Colonic mucosa (tissue), 4 donors: ENCODE data around the gene RAPGEF5. TPM values are rescaled to one million over a fixed set of nuclear protein-coding genes. Genes with fewer than 3 reads are reported as not detected.

ENCODE experiments used
- DNase-seq: peaks from one replicate; pipeline ENCODE4 v3.0.0-alpha.2; 2020
- H3K27ac ChIP-seq: fragments of 200-600 bp; one replicate; pipeline ENCODE4 v1.8.0; 2021
- H3K27me3 ChIP-seq: fragments of 200-600 bp; one replicate; pipeline ENCODE4 v1.8.0; 2021
- H3K36me3 ChIP-seq: fragments of 200-600 bp; one replicate; pipeline ENCODE4 v1.8.0; 2021
- H3K4me1 ChIP-seq: fragments of 200-600 bp; one replicate; pipeline ENCODE4 v1.8.0; 2021; ENCODE audit warnings: mild to moderate bottlenecking
- H3K4me3 ChIP-seq: fragments of 200-600 bp; one replicate; pipeline ENCODE4 v1.8.0; 2021
- H3K9ac ChIP-seq, 2 donors: one replicate each; pipeline ENCODE4 v1.7.0; 2013; ENCODE audit warnings: control low read depth in 2 of 2, low read depth in 2 of 2, low read length in 2 of 2
- H3K9me3 ChIP-seq: fragments of 200-600 bp; one replicate; pipeline ENCODE4 v1.8.0; 2021
- CTCF ChIP-seq: fragments of 200-600 bp; IDR thresholded peaks from one replicate; pipeline ENCODE4 v1.8.0; 2022; ENCODE audit warnings: antibody characterized with exemption, mild to moderate bottlenecking
- intact Hi-C: fragments of 100-400 bp; cut with DNase I; formaldehyde crosslinking; loops from one replicate; pipeline ENCODE4 v1.14.1; 2022
- total RNA-seq, 2 donors: library from RNA; stranded (reverse); fragmentation: NEBNext Ultra II Directional in 1 of 2; extraction: Animal tissue kit (Norgen Biotek cat#: 25700) in 1 of 2; gene quantifications; one replicate each; pipeline ENCODE4 v1.2.1, GENCODE V29; 2021
- donor health status: healthy.
- donor health status: DM: no; HTN: no; CAD: no.
- donor health status: DM: no; HTN: no; CAD: no.

RAPGEF5 gene
- total RNA-seq, 2 donors from 2014 or later = 39.9 to 42.2 TPM

GRCh38 chr7:22339725-22340390 is 17.1 kb downstream of the RAPGEF5 start:
- Histone ChIP-seq H3K27me3 (no peaks in the 10 kb centered on the region), H3K9ac (no peak overlapping the region), H3K4me3 (no peak overlapping the region), H3K27ac (no peak overlapping the region), H3K4me1 (peaks cover 7% of the 10 kb centered on the region), H3K9me3 (no peaks in the 10 kb centered on the region), H3K36me3 (no peaks in the 10 kb centered on the region)
- no peak for TF ChIP-seq CTCF
- intact Hi-C loops = no loop called here
- DNase-seq = no peak

DNA sequence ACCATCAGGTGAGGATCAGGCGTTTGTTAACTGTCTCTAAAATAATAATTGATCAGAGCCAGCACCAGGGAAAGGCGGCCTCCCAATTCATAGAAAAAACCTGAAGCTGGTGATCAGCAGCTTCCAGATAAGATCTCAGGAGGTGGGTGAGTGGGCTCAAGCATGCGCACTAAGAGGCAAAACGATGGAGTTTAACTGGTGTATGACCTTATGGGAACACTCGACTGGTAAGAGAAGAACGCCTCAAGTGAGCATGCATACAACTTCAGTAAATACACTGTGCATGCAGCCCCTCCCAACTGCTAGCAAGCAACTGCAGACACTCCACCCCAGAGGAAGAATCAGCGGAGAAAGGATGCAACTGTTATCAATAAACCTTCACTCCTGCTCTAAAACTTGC is 18.1 kb downstream of the RAPGEF5 start:
- Histone ChIP-seq H3K27me3 (no peaks in the 10 kb centered on the region), H3K9ac (no peak overlapping the region), H3K27ac (no peak overlapping the region), H3K4me3 (no peak overlapping the region), H3K9me3 (no peaks in the 10 kb centered on the region), H3K36me3 (no peaks in the 10 kb centered on the region), H3K4me1 (peaks cover 7% of the 10 kb centered on the region)
- intact Hi-C loops = no loop called here
- DNase-seq = no peak
- TF ChIP-seq CTCF = no peak

GRCh38 chr7:22338411-22338810 is 18.5 kb downstream of the RAPGEF5 start:
- no peak for DNase-seq
- peaks cover 7% of the 10 kb centered on the region for H3K4me1 ChIP-seq
- no peaks in the 10 kb centered on the region for H3K36me3 ChIP-seq
- no peak overlapping the region for H3K27ac ChIP-seq
- intact Hi-C loops = no loop called here
- no peaks in the 10 kb centered on the region for H3K9me3 ChIP-seq
- H3K9ac ChIP-seq = no peak overlapping the region
- no peaks in the 10 kb centered on the region for H3K27me3 ChIP-seq
- H3K4me3 ChIP-seq = no peak overlapping the region
- no peak for TF ChIP-seq CTCF

DNA sequence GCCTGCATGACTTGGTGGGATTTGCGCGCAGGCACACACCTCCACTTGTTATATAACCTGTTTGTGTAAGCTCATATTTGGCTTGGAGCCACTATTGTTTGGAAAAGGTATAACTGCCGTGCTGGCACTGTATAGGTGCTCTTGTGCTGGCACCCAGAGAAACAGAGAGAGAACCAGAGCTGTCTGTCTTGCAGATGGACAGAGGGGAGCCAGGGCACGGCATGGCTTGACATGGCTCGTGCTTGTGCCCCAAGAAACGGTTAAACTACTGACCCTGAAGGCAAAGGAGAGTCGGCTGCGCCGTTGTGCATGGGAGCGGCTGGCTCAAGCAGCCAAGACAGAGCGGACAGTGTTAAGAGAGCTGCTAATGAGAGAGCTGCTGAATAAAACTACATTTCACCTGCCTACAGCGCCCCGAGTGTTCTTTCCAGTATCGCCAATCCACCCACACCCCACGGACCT is 23.2 kb downstream of the RAPGEF5 start:
- Histone ChIP-seq H3K4me1 (peaks cover 10% of the 10 kb centered on the region), H3K9ac (peak overlapping the region in 1 of 2 donors; percentile 16), H3K27me3 (no peaks in the 10 kb centered on the region), H3K9me3 (no peaks in the 10 kb centered on the region), H3K27ac (peak overlapping the region; percentile 58), H3K4me3 (no peak overlapping the region), H3K36me3 (no peaks in the 10 kb centered on the region)
- peak; percentile 64 for DNase-seq
- intact Hi-C loops = no loop called here
- TF ChIP-seq CTCF = no peak

DNA sequence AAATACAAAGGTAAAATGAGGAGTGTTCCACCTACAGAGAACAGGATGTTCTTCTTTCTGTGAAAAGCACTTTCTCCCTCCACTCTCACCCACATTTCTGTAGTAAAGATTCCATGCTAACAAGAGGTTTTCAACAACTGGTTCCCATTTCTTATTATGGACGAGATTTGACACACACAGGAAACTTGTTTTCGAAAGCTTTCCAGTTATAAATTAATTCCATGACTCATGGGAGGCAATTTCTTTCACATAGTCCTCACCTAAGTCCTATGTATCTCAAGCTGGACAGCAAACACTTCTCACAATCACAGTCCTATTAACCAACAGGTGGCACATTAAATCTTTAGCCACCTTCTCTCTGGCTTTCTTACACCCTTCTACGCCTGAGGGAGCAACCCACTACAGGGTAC is 24.5 kb downstream of the RAPGEF5 start:
- H3K4me1 ChIP-seq = peaks cover 10% of the 10 kb centered on the region
- no peak overlapping the region for H3K4me3 ChIP-seq
- intact Hi-C loops = no loop called here
- DNase-seq = no peak
- H3K36me3 ChIP-seq = no peaks in the 10 kb centered on the region
- peak overlapping the region in 1 of 2 donors; percentile 70 for H3K9ac ChIP-seq
- H3K27me3 ChIP-seq = no peaks in the 10 kb centered on the region
- no peaks in the 10 kb centered on the region for H3K9me3 ChIP-seq
- H3K27ac ChIP-seq = peak overlapping the region; percentile 58
- TF ChIP-seq CTCF = no peak
